ENCODE data around the gene FRMD6. TPM values are rescaled to one million over a fixed set of nuclear protein-coding genes. Genes with fewer than 3 reads are reported as not detected.

Gene FRMD6
- total RNA-seq, 6 donors from 2014 or later, result 4.9 to 21.0 (median 10.5) TPM

- no peaks in the 10 kb centered on the region for H3K4me1 ChIP-seq
- DNase-seq (no peak), ATAC-seq (ENCODE audit: low FRiP score in 2 of 2) (no peak)
- no peak overlapping the region for H3K27ac ChIP-seq
- no peaks in the 10 kb centered on the region for H3K9me3 ChIP-seq
- 88% methylated on average over 3 of the region's 3 CpGs for WGBS, 2 donors
- no peaks in the 10 kb centered on the region for H3K27me3 ChIP-seq
- H3K36me3 ChIP-seq, result peaks cover 0 to 47% (median 8%) of the 10 kb centered on the region in 4 donors
- TF ChIP-seq POLR2A (IDR thresholded peaks at IDR 0.05) (no peak), CTCF (IDR thresholded peaks at IDR 0.05) (no peak), POLR2AphosphoS5 (IDR thresholded peaks at IDR 0.05) (no peak), EP300 (IDR thresholded peaks at IDR 0.05) (no peak)
- no peak overlapping the region for H3K4me3 ChIP-seq
Observed at GRCh38 chr14:51725061-51725460, 73.4 kb downstream of the FRMD6 start.

GRCh38 chr14:51726166-51726899 is 74.6 kb downstream of the FRMD6 start:
- Histone ChIP-seq H3K27me3 (no peaks in the 10 kb centered on the region), H3K4me1 (no peaks in the 10 kb centered on the region), H3K27ac (no peak overlapping the region), H3K36me3 (peaks cover 0 to 37% (median 7%) of the 10 kb centered on the region in 4 donors), H3K9me3 (no peaks in the 10 kb centered on the region), H3K4me3 (no peak overlapping the region)
- ATAC-seq (ENCODE audit: low FRiP score in 2 of 2), result no peak
- TF ChIP-seq CTCF (IDR thresholded peaks at IDR 0.05), result no peak
- TF ChIP-seq EP300 (IDR thresholded peaks at IDR 0.05), result no peak
- TF ChIP-seq POLR2AphosphoS5 (IDR thresholded peaks at IDR 0.05), result no peak
- TF ChIP-seq POLR2A (IDR thresholded peaks at IDR 0.05), result no peak
- WGBS, 2 donors, result 83 to 89% methylated on average over 2 of the region's 2 CpGs
- DNase-seq, result no peak

DNA sequence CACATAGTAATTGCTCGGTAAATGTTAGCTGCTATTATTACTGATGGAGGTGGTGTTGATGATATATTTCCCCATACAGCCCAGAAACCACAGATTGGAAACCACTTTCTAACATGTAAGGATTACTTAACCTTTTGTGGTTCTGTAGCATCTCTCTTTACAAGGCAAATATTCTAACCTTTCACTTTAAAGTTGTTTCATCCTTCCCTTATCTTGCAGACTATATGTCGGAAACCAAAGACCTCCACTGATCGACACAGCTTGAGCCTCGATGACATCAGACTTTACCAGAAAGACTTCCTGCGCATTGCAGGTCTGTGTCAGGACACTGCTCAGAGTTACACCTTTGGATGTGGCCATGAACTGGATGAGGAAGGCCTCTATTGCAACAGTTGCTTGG is 75.8 kb downstream of the FRMD6 start:
- DNase-seq (no peak), ATAC-seq (ENCODE audit: low FRiP score in 2 of 2) (no peak)
- Histone ChIP-seq H3K4me3 (no peak overlapping the region), H3K9me3 (no peaks in the 10 kb centered on the region), H3K27ac (no peak overlapping the region), H3K4me1 (no peaks in the 10 kb centered on the region), H3K27me3 (no peaks in the 10 kb centered on the region), H3K36me3 (peaks cover 0 to 28% (median 7%) of the 10 kb centered on the region in 4 donors)
- no peak for TF ChIP-seq POLR2A (IDR thresholded peaks at IDR 0.05)
- no peak for TF ChIP-seq EP300 (IDR thresholded peaks at IDR 0.05)
- TF ChIP-seq CTCF (IDR thresholded peaks at IDR 0.05), result no peak
- TF ChIP-seq POLR2AphosphoS5 (IDR thresholded peaks at IDR 0.05), result no peak
- WGBS, 2 donors, result 84 to 85% methylated on average over 5 of the region's 5 CpGs

GRCh38 chr14:51730098-51730497 is 78.4 kb downstream of the FRMD6 start:
- no peak overlapping the region for H3K4me3 ChIP-seq
- H3K4me1 ChIP-seq, result no peaks in the 10 kb centered on the region
- no peaks in the 10 kb centered on the region for H3K9me3 ChIP-seq
- DNase-seq (no peak), ATAC-seq (ENCODE audit: low FRiP score in 2 of 2) (no peak)
- peaks cover 0 to 19% (median 5%) of the 10 kb centered on the region in 4 donors for H3K36me3 ChIP-seq
- no peak overlapping the region for H3K27ac ChIP-seq
- no peaks in the 10 kb centered on the region for H3K27me3 ChIP-seq
- WGBS, 2 donors, result 92 to 100% methylated on average over 1 of the region's 1 CpG
- TF ChIP-seq POLR2AphosphoS5 (IDR thresholded peaks at IDR 0.05) (no peak), EP300 (IDR thresholded peaks at IDR 0.05) (no peak), POLR2A (IDR thresholded peaks at IDR 0.05) (no peak), CTCF (IDR thresholded peaks at IDR 0.05) (no peak)

DNA sequence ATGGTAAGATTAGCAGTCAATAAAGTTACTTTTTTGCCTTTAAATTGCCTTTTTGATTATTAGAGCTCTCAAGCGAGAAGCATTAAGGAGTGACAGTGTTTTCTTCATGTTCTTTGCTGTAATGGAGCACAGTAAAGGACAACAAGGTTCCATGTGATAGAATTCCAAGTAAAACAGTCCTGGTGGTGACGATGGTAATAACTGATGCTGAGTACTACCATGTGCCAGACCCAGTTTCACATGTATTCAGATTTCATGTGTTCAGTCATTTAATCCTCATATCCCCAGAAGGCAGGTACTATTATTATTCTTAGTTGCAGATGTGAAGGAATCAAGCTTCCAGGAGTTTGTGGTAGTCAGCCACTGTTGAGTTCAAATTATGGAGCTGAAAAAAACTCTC is 79.0 kb downstream of the FRMD6 start:
- no peak overlapping the region for H3K27ac ChIP-seq

More for the DNA sequence above, 79.0 kb downstream of the FRMD6 start:
- no peak overlapping the region for H3K4me3 ChIP-seq
- H3K4me1 ChIP-seq, result no peaks in the 10 kb centered on the region
- ATAC-seq (ENCODE audit: low FRiP score in 2 of 2) (no peak), DNase-seq (no peak)
- H3K9me3 ChIP-seq, result no peaks in the 10 kb centered on the region
- WGBS, 2 donors, result 88 to 94% methylated on average over 2 of the region's 2 CpGs
- no peaks in the 10 kb centered on the region for H3K27me3 ChIP-seq
- H3K36me3 ChIP-seq, result peaks cover 0 to 15% (median 4%) of the 10 kb centered on the region in 4 donors
- no peak for TF ChIP-seq POLR2AphosphoS5 (IDR thresholded peaks at IDR 0.05)
- no peak for TF ChIP-seq EP300 (IDR thresholded peaks at IDR 0.05)
- no peak for TF ChIP-seq POLR2A (IDR thresholded peaks at IDR 0.05)
- TF ChIP-seq CTCF (IDR thresholded peaks at IDR 0.05), result no peak

All from upper lobe of left lung (tissue), 6 donors.